Measurements from ENCODE around the gene GPR31.
"Not testable (repeated sequence)": the region's sequence is repeated elsewhere in the genome, so short reads cannot be mapped to it uniquely, and the experiment has no call there.

The GPR31 gene

GRCh38 chr6:167167699-167168098 is 9.9 kb upstream of the GPR31 start:
- not testable (repeated sequence) for DNase-seq (ENCODE audit: low read depth)

- no peak for DNase-seq (ENCODE audit: low read depth)
These were observed 8.2 kb upstream of the GPR31 start for GRCh38 chr6:167165858-167166471.

- DNase-seq (ENCODE audit: low read depth), result no peak
These were observed 6.5 kb upstream of the GPR31 start for GRCh38 chr6:167164261-167164660.

GRCh38 chr6:167163476-167164011 is 5.8 kb upstream of the GPR31 start:
- DNase-seq (ENCODE audit: low read depth), result no peak

GRCh38 chr6:167162591-167162990 is 4.8 kb upstream of the GPR31 start:
- DNase-seq (ENCODE audit: low read depth), result no peak

- no peak for DNase-seq (ENCODE audit: low read depth)
These were observed 4.2 kb upstream of the GPR31 start for GRCh38 chr6:167161851-167162467.

GRCh38 chr6:167157414-167157813 is 366 bp downstream of the GPR31 start:
- DNase-seq (ENCODE audit: low read depth), result no peak

- DNase-seq (ENCODE audit: low read depth), result no peak
These were observed 2.9 kb downstream of the GPR31 start for GRCh38 chr6:167154895-167155294.

- no peak for DNase-seq (ENCODE audit: low read depth)
These were observed 3.5 kb downstream of the GPR31 start for GRCh38 chr6:167154291-167154690.

GRCh38 chr6:167153521-167153959 is 4.2 kb downstream of the GPR31 start:
- DNase-seq (ENCODE audit: low read depth), result no peak

GRCh38 chr6:167152862-167153261 is 4.9 kb downstream of the GPR31 start:
- no peak for DNase-seq (ENCODE audit: low read depth)

GRCh38 chr6:167151648-167152047 is 6.1 kb downstream of the GPR31 start:
- no peak for DNase-seq (ENCODE audit: low read depth)

- no peak for DNase-seq (ENCODE audit: low read depth)
These were observed 6.7 kb downstream of the GPR31 start for GRCh38 chr6:167150941-167151549.

- DNase-seq (ENCODE audit: low read depth), result no peak
These were observed 8.8 kb downstream of the GPR31 start for GRCh38 chr6:167148997-167149396.

- DNase-seq (ENCODE audit: low read depth), result no peak
These were observed 9.8 kb downstream of the GPR31 start for GRCh38 chr6:167148021-167148420.

- no peak for DNase-seq (ENCODE audit: low read depth)
These were observed 10.8 kb downstream of the GPR31 start for GRCh38 chr6:167146977-167147376.

GRCh38 chr6:167146135-167146534 is 11.6 kb downstream of the GPR31 start:
- DNase-seq (ENCODE audit: low read depth), result no peak

- no peak for DNase-seq (ENCODE audit: low read depth)
These were observed 12.3 kb downstream of the GPR31 start for GRCh38 chr6:167145461-167145860.

- no peak for DNase-seq (ENCODE audit: low read depth)
These were observed 14.7 kb downstream of the GPR31 start for GRCh38 chr6:167143041-167143440.

- DNase-seq (ENCODE audit: low read depth), result no peak
These were observed 15.4 kb downstream of the GPR31 start for GRCh38 chr6:167142433-167142761.

- peak; percentile 13 for DNase-seq (ENCODE audit: low read depth)
These were observed 15.9 kb downstream of the GPR31 start for GRCh38 chr6:167141667-167142432.

GRCh38 chr6:167140589-167141474 is 16.9 kb downstream of the GPR31 start:
- no peak for DNase-seq (ENCODE audit: low read depth)
